GM21576 (cell line): Measurements from ENCODE around the gene PPARD.
"Not testable (repeated sequence)": the region's sequence is repeated elsewhere in the genome, so short reads cannot be mapped to it uniquely, and the experiment has no call there.

ENCODE experiments used
- ATAC-seq: cut with Tn5 transposase; IDR thresholded peaks from one replicate; pipeline ENCODE4 v1.9.1; 2021; ENCODE audit warnings: mild to moderate bottlenecking, moderate library complexity; ENCODE audit not compliant: unreplicated experiment

Gene PPARD

GRCh38 chr6:35312076-35312800 lies 30.1 kb upstream of the PPARD start:
- no peak for ATAC-seq

GRCh38 chr6:35312807-35313206 lies 29.6 kb upstream of the PPARD start:
- no peak for ATAC-seq

- ATAC-seq, result no peak
These were observed 24.7 kb upstream of the PPARD start for GRCh38 chr6:35317483-35318195.

- ATAC-seq, result no peak
These were observed 23.9 kb upstream of the PPARD start for GRCh38 chr6:35318196-35319171.

GRCh38 chr6:35319346-35320030 lies 22.9 kb upstream of the PPARD start:
- no peak for ATAC-seq

GRCh38 chr6:35320031-35320410 lies 22.3 kb upstream of the PPARD start:
- no peak for ATAC-seq

GRCh38 chr6:35321091-35321490 lies 21.3 kb upstream of the PPARD start:
- no peak for ATAC-seq

GRCh38 chr6:35327349-35328027 lies 14.9 kb upstream of the PPARD start:
- peak; percentile 52 for ATAC-seq

GRCh38 chr6:35328108-35328723 lies 14.1 kb upstream of the PPARD start:
- ATAC-seq, result no peak

- ATAC-seq, result not testable (repeated sequence)
These were observed 13.4 kb upstream of the PPARD start for GRCh38 chr6:35328965-35329364.

GRCh38 chr6:35330541-35331119 lies 11.7 kb upstream of the PPARD start:
- ATAC-seq, result no peak

GRCh38 chr6:35332074-35332887 lies 10.1 kb upstream of the PPARD start:
- ATAC-seq, result not testable (repeated sequence)

GRCh38 chr6:35341557-35341956 lies 801 bp upstream of the PPARD start:
- no peak for ATAC-seq

GRCh38 chr6:35343092-35343834 lies 905 bp downstream of the PPARD start:
- ATAC-seq, result no peak

GRCh38 chr6:35343835-35344550 lies 1.6 kb downstream of the PPARD start:
- no peak for ATAC-seq

GRCh38 chr6:35351422-35351821 lies 9.1 kb downstream of the PPARD start:
- ATAC-seq, result no peak

- no peak for ATAC-seq
These were observed 10.4 kb downstream of the PPARD start for GRCh38 chr6:35352735-35353134.
